Measurements from ENCODE around the gene TEDC2.
"Not testable (repeated sequence)": the region's sequence is repeated elsewhere in the genome, so short reads cannot be mapped to it uniquely, and the experiment has no call there.

TEDC2 gene

DNA sequence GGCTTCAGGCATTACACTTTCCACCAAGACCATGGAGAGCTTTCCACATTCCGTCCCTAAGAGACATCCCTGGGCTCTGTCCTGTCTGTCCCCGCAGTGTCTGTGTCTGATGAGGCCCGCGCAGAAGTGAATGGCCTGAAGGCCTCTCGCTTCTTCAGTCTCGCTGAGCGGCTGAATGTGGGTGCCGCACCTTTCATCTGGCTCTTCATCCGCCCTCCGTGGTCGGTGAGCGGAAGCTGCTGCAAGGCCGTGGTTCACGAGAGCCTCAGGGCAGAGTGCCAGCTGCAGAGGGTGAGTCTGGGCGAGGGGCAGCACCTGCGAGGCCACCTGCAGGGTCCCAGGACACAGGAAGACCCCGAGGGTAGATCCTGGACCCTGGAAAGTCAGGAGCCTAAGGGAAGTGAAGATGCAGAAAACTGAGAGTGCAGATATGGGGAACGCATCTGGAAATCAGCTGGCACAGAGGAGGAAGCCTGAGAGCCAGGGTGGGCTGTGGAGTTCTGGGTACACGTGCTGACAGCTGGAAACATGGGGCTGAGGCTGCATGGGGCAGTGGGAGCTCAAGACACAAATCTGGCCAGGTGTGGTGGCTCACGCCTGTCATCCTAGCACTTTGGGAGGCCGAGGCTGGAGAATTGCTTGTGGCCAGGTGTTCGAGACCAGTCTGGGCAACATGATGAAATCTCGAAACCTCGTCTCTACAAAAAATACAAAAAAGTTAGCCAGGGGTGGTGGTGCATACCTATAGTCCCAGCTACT lies 22.7 kb upstream of the TEDC2 start:
- no peak for DNase-seq (ENCODE audit: low read depth in 2 of 2)

DNA sequence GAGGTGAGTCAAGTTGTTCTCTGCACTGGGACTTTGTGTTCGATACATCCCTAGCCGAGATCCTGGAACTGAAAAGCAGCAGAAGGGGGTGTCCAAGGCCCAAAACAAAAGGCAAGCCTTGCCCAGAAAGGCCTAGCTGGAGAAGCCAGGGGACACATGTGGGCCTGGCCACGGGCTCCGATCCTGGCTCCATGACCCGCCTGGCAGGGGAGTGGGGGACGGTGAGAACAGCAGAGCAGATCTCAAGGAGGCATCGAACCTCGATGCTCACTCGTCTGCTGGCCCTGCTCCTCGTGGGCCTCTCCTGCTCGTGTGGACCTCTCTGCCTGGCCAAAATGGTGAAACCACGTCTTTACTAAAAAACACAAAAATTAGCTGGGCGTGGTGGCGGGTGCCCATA lies 21.8 kb upstream of the TEDC2 start:
- no peak for DNase-seq (ENCODE audit: low read depth in 2 of 2)

DNA sequence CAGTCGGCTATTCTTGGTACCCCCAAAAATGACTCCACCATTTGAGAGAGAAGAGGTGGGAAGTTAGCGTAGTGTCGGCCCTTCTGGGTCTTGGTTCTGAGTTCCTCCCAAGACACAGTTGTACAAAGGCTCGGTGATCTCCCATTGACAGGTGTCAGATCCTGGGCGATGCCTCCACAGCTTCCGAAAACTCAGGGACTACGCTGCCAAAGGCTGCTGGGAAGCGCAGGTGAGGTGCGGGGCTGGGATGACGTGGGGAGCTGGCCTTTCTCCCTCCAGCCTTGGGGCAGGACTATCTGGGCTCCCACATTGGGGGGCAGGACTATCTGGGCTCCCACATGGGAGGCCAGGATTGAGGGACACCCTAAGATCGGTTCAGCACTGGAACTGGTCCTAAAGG lies 20.3 kb upstream of the TEDC2 start:
- DNase-seq (ENCODE audit: low read depth in 2 of 2), result no peak

DNA sequence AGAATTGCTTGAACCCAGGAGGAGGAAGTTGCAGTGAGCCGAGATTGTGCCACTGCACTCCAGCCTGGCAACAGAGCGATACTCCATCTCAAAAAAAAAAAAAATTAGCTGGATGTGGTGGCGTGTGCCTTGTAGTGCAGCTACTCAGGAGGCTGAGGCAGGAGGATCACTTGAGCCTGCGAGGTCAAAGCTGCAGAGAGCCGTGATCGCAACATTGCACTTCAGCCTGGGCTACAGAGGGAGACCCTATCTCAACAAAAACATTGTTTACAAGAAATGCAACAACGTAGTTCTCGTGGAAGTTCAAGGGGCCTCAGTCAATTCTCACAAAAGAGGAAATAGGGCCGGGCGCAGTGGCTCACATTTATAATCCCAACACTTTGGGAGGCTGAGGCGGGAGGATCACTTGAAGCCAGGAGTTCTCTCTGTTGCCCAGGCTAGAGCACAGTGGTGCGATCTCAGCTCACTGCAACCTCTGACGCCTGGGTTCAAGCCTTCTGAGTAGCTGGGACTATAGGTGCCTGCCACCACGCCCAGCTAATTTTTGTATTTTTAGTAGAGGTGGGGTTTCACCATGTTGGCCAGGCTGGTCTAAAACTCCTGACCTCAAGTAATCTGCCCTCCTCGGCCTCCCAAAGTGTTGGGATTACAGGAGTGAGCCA lies 18.6 kb upstream of the TEDC2 start:
- not testable (repeated sequence) for DNase-seq (ENCODE audit: low read depth in 2 of 2)

DNA sequence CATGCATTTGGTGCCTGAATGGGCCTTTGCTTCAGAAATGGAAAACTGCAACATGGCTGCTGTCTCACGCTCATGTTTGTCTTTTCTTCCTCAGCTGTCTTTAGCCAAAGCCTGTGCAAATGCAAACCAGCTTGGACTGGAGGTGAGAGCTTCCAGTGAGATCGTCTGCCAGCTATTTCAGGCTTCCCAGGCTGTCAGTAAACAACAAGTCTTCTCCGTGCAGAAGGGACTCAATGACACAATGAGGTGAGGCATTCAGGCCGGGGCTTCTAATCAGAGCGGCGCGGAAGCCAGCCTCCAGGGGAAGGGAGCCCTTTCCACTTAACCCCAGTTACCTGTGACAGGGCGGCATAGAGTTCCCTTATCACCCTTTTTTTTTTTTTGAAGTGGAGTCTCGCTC lies 16.4 kb upstream of the TEDC2 start:
- no peak for DNase-seq (ENCODE audit: low read depth in 2 of 2)

DNA sequence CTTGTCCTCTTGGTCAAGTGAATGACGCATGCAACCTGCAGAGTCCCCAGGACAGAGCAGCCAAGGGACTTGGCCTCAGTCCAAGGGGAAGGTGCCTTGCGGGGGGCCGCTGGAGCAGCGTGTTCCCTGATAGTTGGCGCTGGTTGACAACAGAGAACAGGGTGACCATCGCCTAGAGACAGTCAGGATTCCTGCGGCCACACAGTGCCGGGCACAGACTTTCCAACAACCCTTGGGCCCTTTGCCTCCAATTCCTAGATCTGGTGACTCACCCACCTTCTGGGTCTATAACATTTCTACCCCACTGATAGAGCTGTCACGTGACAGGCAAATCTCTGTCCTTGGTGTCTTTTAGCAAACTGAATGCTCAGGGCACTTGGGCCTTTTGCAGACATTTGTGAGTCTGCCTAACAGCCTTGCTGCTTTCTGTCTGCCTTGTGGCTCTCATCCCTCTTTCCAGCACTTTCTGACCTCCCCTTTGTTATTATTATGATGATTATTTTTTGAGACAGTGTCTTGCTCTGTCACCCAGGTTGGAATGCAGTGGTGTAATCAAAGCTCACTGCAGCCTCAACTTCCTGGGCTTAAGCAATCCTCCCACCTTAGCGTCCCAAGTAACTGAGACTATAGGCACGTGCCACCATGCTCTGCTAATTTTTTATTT lies 11.9 kb upstream of the TEDC2 start:
- no peak for DNase-seq (ENCODE audit: low read depth in 2 of 2)

DNA sequence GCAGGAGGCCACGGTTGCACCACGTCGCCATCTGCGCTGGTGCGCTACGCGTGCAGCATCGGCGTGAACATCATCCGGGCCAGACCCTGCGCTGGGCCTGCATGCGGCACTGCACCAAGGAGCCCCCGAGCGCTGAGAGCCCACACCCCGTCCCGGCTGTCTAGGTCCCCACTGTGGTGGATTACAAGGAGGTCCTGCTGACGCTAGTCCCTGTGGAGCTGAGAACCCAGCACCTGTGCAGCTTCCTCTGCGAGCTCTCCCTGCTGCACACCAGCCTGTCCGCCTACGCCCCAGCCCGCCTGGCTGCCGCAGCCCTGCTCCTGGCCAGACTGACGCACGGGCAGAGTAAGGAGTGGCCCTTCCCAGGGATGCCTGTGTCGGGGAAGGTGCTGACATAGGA lies 10.8 kb upstream of the TEDC2 start:
- DNase-seq (ENCODE audit: low read depth in 2 of 2), result no peak

DNA sequence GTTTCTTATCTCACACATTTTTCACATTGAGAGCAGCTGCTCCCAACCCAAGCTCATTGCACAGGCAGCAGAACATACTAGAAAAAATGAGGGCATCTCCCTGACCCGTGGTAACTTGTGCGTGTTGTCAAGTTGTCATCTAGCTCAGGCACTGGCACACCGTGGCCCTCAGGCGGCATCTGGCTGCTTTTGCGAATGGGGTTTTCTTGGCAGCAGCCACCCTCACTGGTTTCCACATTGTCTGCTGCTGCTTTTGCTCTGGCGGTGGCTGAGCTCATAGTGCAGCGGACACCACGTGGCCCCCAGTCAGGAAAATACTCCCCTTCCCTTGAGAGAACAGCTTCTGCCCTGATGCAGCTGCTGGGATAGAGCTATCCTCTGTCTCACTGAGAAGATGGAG lies 9.4 kb upstream of the TEDC2 start:
- no peak for DNase-seq (ENCODE audit: low read depth in 2 of 2)

DNA sequence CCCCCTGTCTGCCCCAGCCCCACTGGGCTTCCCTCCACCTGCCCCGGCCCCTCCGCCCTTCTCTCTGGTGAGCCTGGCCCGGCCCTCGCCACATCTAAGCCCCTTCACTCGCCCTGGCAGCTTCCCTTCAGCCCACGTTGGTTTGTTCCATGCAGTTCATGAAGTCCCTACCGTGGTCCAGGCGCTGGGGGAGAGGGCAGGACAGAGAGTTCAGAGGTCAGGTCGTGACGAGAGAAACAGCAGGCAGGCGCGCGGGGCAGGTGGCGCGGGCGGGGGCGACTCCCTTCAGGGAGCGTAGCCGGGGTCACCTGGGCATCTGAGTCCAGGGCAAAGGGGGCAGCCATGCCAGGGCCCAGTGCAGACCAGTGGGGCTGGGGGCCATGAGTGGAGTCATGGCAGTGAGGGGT lies 8.9 kb upstream of the TEDC2 start:
- no peak for DNase-seq (ENCODE audit: low read depth in 2 of 2)

DNA sequence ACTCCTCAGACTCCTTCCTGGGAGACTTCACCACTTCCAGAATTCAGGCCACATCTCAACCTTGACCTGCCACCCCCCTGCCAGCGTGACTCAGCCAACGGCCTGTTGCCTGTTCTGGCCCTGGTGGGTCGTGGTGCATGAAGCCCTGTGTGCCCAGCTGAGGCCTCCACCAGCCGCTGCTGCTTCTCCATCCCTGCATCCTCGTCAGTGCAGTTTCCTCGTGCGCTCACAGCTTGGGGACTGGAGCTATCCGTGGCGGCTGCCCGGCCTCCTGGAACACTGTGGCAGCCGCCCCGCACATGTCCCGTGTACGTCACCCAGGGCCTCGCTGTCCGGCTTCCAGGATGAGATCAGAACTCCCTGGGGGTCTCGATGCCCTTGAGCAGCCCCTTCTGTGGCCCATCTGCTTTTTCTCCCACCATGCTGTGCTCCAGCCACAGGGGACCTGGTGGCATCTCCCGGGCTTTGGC lies 8.0 kb upstream of the TEDC2 start:
- DNase-seq (ENCODE audit: low read depth in 2 of 2), result no peak

DNA sequence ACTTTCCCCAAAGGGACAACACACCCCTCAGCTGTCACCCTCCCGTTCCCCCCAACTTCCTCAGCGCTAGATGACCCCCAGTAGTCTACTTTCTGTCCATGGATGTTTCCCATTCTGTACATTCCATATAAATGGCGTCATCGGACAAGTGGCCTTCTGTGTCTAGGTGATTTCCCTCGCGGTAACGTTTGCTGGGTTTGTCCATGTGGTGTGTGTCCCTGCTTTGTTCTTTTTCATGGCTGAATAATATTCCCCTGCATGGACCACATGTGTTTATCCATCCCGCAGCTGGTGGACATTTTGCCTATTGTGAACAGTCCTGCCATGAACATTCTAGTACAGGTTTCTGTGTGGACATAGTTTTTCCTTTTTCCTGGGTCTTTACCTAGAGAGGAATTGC lies 7.3 kb upstream of the TEDC2 start:
- DNase-seq (ENCODE audit: low read depth in 2 of 2), result no peak

DNA sequence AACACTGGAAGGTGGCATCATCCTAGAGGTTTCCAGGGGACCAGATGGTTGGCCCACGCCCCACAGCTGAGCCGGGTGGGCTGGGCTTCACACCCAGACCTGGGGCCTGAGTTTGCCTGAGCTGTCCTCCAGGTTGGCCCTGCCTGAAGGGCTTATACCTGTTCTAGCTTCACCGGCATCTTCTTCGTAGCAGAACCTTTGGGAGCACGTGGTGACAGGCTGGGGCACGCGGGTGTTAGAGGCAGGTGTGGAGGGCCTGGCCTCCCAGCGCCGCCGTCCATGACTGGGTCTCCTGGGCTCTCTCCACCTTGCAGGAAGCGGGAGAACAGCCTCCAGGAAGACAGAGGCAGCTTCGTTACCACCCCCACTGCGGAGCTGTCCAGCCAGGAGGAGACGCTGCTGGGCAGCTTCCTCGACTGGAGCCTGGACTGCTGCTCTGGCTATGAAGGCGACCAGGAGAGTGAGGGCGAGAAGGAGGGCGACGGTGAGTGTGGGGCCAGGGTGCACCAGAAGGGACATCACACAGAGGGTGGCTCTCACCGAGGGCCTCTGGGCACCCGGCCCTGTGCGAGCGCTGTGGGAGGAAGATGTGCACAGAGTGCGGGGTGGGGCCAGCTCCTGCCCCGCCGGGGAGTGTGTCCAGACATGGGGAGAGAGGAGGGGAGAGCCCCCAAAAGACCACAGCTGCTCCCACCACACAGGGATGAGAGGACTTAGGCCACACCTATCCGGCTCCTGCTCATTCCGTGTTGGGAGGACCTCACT lies 4.6 kb upstream of the TEDC2 start:
- DNase-seq (ENCODE audit: low read depth in 2 of 2), result no peak

DNA sequence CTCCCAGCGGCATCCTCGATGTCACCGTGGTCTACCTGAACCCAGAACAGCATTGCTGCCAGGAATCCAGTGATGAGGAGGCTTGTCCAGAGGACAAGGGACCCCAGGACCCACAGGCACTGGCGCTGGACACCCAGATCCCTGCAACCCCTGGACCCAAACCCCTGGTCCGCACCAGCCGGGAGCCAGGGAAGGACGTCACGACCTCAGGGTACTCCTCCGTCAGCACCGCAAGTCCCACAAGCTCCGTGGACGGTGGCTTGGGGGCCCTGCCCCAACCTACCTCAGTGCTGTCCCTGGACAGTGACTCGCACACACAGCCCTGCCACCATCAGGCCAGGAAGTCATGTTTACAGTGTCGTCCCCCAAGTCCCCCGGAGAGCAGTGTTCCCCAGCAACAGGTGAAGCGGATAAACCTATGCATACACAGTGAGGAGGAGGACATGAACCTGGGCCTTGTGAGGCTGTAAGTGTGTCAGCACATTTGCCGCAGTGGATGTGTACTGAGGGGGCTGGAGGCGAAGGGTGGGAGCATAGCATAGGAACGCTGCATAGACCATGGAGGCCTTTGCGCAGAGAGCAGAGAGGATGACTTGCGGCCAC lies 3.3 kb upstream of the TEDC2 start:
- no peak for DNase-seq (ENCODE audit: low read depth in 2 of 2)

DNA sequence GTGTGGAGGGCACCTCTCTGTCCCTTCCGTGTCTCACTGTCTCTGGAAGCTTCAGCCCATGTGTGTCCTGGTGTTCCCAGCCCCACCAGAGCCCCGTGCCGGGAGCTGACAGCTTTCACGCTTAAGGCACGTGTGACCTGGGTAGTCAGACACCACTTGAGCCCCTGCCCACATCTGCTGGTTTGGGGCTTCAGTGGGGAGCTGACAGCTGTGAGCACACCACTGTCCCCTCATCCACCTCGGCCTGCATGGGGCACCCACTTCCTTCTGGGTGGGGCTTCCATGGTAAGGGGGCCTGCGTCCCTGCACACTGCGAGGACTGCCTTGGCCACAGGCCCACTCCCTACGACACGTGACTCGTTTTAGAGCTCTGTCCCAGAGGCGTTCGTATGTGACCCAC lies 2.6 kb upstream of the TEDC2 start:
- no peak for DNase-seq (ENCODE audit: low read depth in 2 of 2)

DNA sequence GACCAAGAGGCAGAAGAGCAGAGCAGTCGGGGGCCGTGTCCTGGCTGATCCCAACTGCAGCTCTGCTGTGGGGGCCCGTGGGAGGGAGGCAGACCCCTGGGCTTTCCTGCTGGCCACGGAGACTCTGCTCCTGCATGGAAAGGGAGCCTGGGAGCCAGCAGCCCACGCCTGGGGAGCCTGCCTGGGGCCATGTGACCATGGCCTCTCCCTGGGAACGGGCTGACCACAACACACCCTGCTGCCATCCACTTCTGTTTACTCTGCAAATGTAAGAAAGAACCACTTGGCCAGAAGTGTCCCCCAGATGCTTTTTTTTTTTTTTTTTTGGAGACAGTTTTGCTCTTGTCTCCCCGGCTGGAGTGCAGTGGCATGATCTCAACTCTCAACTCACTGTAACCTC lies 2.0 kb upstream of the TEDC2 start:
- no peak for DNase-seq (ENCODE audit: low read depth in 2 of 2)

DNA sequence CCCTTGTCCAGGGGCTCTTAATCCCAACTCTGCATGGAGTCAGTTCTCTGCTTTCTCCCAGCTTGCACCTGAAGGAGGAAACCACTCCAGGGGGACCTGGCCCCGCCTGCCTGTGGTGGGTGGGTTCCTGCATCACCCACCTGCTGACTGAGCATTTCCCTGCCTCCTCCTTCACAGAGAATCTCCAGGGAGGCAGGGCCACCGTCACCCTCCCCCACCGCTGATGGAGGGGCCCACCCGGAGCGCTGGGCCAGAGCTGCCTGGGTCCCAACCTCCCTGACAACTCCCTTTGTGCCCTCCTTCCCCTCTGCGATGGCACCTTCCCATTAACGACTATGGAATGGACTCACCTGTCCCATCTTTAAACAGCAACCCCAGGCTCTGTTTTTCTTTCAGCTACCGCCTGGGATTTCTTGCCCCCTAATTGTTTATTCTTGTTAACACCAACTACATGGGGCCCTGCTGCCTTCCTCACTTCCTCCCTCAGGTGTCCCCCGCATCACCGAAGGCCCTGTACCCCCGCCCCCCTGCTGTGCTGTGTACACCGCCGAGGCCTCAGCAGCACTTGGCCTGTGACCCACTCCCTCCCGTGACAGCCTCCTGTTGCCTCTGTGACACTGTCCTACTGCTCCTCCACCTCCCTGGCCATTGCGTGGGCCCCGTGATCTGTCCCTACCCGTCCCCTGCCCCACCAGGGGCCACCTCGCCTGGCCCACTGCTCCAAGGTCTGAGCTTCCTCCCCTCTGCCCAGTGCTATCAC lies 842 bp upstream of the TEDC2 start:
- no peak for DNase-seq (ENCODE audit: low read depth in 2 of 2)

DNA sequence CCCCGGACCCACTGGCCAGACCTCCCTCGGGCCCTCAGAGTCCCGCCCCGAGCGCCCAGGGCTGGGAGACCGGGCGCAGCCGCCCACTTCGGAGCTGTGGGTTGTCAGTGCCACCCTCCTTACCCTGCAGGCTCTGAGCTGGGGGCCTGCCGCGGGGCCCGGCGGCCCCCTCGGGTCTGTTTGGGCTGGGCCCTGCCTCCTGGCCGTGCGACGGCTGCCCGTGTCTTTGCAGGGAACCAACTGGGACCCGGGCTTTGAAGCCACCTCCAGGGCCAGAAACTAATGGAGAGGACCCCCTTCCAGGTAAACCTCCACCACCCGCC lies 443 bp downstream of the TEDC2 start:
- no peak for DNase-seq (ENCODE audit: low read depth in 2 of 2)

DNA sequence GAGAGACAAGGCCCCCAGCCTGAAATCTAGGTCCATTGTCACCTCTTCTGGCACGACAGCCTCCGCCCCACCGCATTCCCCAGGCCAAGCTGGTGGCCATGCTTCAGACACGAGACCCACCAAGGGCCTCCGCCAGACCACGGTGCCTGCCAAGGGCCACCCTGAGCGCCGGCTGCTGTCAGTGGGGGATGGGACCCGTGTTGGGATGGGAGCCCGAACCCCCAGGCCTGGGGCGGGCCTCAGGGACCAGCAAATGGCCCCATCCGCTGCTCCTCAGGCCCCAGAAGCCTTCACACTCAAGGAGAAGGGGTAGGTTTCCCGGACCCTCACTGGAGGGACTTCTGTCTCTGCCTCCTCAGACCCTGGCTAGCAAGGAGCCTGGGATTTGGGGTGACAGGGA lies 1.0 kb downstream of the TEDC2 start:
- no peak for DNase-seq (ENCODE audit: low read depth in 2 of 2)

DNA sequence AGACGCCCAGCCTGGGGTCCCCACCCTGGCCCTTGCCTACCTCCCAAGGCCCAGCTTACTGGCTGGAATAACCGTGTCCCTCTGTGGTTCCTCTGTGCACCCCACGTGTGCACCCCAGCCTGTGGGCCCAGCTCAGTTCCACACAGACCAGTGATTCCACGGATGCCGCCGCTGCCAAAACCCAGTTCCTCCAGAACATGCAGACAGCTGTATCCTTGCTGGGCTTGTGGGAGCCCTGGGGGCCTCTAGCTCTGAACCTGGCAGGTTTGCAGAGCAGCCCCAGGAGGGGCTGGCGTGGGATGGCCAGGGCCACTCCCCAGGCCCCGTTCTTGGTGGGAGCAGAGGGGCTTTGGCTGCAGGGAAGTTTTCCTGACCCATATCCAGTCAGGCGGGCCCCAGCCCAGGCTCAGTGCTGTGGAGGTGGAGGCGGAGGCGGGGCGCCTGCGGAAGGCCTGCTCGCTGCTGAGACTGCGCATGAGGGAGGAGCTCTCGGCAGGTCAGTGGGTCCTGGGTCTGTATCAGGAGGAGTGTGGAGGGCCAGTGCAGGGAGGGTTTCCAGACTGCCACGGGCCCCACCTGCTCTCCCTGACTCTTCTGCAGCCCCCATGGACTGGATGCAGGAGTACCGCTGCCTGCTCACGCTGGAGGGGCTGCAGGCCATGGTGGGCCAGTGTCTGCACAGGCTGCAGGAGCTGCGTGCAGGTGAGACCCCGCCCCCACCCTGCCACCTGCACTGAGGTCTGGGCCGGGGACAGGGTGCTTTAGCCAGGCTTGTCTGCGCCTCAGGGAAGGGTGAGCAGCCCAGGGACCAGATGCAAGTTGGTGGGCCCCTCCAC lies 2.3 kb downstream of the TEDC2 start:
- DNase-seq (ENCODE audit: low read depth in 2 of 2), result no peak

DNA sequence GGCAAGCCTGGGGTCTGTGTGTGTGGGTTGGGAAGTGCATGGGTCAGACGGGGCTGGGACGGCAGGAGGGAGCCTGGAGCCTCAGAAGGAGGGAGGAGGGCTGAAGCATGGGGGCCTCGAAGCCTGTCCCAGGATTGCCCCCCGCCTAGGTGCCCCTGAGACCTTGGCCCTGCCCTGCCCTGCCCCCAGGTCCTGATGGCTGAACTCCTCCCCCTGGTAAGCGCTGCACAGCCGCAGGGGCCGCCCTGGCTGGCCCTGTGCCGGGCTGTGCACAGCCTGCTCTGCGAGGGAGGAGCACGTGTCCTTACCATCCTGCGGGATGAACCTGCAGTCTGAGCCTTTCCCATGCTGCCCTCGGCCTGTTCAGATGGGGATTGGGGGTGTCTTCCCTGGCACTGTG lies 4.4 kb downstream of the TEDC2 start:
- DNase-seq (ENCODE audit: low read depth in 2 of 2), result no peak

Data from stimulated activated CD4-positive, alpha-beta T cell treated with anti-CD3 and anti-CD28 coated beads, Interleukin-4, amount 100 ng/mL, for 48 hours (primary cell).